Measurements from ENCODE around the gene KLHDC9.
"Not testable (repeated sequence)": the region's sequence is repeated elsewhere in the genome, so short reads cannot be mapped to it uniquely, and the experiment has no call there.

Gene KLHDC9, protein sequence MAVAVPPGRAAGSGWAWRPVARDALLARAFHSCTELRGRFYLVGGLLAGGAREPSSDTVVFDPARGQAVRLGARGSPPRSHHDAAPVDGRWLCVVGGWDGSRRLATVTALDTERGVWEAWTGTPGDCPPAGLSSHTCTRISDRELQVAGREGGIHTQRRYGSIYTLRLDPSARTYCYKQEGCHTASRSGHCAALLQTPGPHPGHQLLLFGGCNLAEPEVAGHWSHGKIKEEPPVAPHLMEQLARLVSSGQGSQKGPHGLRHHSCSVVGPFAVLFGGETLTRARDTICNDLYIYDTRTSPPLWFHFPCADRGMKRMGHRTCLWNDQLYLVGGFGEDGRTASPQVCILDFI
- 0 to 0.99 (median 0.10) reads per million in 17 experiments for total RNA-seq

DNA sequence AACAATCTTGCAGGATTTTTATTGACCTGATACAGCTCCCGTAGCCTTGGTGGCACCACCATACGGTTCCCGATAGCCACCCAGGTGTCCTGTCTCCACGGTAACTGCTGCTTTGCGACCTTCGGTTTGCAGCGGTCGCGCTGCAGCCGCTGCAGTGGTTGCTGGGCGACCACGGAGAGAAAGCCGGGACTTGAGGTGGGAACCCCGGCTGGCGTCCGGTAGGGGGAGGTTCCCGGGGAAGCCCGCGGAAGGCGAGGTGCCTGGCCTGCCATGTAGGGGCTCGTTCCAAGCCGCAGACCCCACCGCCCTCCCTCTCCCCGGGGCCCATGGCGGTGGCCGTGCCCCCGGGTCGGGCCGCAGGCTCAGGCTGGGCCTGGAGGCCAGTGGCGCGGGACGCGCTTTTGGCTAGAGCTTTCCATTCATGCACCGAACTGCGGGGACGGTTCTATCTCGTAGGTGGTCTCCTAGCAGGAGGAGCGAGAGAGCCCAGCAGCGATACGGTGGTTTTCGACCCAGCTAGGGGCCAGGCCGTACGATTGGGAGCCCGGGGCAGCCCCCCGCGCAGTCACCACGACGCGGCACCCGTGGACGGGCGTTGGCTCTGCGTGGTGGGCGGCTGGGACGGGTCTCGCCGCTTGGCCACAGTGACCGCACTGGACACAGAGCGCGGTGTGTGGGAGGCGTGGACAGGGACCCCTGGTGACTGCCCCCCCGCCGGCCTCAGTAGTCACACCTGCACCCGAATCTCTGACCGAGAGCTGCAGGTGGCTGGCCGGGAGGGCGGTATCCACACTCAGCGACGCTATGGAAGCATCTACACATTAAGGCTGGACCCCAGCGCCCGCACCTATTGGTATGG lies at the start of gene KLHDC9:
TSS of gene KLHDC9 (plus strand) at position 152 of the 859 bp plus-strand sequence. CDS start at position 327, 175 bp downstream.
- DNase-seq = peak in 1 of 4 experiments; percentile 44

DNA sequence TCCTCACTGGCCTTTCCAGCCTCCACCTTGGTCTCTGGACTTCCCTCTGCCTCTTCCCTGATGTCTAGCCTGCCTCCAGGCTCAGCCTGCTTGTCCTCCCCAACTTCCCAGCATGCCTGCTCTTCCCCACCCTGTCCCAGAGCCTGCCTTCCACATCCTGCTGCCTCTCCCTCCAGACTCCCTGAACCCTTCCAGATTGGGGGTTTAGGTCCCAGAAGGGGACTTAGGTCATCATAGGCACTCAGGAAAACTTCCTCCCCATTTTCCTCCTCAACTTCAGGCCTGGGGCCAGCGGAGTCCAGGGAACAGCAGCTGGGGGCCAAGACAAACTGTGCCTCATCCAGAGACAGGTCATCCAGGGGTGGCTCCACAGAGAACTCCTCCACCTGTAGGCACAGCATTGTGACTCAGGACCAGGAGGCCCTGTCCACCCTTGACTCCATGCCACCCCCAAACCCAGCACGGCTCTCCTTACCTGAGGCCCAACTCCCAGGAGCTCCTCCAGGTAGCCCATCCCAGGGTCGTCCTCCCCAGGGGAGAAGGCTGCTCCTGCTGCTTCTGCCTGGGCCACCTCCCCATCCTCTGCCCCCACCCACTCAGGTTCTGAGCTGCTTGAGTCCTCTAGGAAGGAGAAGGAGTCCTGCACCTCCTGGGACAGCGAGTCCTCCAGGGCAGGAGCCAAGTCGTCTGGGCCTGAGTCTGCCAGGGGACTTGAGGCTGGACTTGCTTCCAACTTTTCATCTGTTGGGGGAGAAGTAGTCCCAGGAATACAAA lies 49.0 kb upstream of the KLHDC9 start:
- no peak for DNase-seq

DNA sequence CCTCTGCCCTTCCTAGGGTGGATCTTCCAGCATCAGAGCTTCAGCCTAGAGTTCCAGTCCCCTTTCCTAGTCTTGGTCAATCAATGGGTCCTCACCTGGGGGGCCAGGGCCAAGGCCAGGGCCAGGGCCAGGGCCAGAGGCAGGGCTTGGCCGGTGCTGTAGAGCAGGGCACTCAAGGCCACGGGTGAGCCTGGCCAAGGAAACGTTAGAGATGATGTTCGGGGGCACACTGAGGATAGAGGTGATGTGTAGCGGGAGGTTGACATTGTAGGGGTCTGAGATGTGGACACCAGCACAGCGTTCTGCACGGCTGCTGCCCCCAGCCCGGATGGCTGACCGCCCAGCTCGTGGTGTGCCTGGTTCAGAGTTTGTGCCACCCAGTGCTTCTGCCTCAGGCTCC lies 46.9 kb upstream of the KLHDC9 start:
- no peak for DNase-seq

DNA sequence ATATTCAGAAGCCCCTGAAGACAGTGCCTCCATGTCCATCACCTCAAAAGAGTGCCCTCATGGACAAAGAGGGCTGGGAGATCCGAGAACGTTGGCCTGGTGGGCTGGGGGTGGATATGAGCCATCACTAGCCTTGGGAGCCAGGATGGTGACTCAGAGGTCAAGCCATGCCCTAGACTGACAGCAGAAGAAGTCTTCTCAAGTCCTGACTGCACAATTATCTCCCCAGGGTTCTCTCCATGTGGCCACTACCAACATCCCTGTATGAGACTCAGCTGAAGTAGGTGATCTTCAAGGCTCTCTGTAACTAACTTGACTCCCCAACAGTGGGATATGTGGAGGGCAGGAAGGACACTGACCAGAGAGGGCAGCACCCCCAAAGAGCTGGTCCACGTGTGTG lies 45.3 kb upstream of the KLHDC9 start:
- peak in 1 of 4 experiments; percentile 25 for DNase-seq

DNA sequence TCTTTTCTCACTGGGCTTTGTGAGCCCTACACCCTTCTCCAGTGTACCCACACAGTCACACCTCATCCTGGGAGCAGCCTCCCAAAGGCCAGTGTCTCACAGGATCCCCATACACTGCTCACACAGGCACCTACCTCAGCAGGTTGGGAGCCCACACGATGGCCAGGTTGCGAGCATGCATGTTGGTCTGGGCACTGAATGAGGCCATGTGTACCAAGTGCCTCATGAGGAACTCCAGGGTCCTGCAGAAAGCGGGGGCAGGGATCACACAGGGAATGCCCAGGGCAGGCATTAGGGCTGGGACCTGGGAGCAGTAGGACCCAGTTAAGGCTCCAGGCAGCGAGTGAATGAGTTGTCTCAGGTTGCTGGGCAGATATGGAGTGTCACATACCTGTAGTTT lies 43.9 kb upstream of the KLHDC9 start:
- no peak for DNase-seq

DNA sequence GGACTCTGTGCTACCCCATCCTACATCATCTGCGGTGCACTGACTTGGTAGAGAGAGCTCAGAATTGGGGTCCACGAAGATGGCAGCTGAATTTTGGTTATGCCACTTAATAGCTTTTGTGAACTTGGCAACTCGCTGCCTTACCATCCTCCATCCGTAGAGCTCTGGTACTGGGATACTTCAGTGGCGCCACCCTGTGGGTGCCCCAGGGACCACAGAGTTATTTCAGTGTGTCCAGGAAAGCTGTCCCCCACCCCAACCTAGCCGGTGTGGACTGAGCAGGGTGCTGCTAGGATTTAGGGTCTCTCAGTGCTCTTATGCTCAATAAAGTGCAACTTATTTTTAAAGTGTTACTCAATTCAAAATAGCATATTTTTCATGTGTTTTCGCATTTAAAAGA lies 43.4 kb upstream of the KLHDC9 start:
- DNase-seq = peak in 1 of 4 experiments; percentile 24

DNA sequence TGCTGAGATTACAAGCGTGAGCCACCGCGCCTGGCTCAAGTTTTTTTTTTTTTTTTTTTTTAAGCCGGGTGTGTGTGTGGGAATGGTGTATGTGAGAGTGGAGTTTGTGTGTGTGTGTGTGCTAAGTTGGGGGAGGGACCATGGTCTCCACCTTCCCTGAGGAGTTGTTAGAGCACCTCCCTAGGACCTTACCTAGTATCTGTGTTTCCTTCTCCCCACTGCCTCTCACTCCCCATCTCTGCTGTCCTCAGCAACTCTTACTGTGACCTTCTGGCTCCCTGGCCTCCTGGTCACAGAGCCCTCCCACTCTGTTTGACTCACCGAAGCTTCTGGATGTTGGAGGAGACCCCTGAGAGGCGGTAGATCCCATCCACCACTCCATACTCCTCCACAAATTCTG lies 38.9 kb upstream of the KLHDC9 start:
- DNase-seq = no peak

DNA sequence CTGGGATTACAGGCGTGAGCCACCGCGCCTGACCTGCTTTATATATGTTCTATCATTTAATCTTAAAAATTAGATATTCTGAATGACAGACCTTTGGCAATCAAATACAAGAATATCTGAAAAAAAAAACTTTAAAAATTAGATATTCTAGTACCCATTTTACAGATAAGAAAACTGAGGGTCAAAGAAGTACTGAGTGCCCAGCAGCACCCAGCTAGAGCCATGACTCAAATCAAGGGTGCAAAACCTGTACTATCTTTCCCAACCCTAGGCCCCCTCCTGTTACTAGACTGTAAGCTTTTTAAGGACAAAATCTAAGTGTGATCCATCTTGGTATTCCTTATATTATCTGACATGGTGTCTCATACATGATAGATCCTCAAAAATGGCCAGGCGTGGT lies 36.7 kb upstream of the KLHDC9 start:
- DNase-seq = no peak

DNA sequence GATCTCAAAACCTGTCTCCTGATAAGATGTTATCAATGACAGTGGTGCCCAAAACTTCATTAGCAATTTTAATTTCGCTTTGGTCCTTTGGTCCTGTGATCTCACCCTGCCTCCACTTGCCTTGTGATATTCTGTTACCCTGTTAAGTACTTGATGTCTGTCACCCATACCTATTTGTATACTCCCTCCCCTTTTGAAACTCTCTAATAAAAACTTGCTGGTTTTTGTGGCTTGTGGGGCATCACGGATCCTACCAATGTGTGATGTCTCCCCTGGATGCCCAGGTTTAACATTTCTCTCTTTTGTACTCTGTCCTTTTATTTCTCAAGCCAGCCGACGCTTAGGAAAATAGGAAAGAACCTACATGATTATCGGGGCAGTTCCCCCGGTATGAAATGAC lies 34.2 kb upstream of the KLHDC9 start:
- not testable (repeated sequence) for DNase-seq

DNA sequence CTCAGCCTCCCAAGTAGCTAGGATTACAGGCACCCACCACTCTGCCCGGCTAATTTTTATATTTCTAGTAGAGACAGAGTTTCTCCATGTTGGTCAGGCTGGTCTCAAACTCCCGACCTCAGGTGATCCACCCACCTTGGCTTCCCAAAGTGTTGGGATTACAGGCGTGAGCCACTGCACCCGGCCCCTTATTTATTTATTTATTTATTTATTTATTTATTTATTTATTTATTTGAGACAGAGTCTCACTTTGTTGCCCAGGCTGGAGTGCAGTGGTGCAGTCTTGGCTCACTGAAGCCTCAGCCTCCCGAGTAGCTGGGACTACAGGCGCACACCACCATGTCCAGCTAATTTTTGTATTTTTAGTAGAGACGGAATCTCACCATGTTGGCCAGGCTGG lies 32.5 kb upstream of the KLHDC9 start:
- not testable (repeated sequence) for DNase-seq

DNA sequence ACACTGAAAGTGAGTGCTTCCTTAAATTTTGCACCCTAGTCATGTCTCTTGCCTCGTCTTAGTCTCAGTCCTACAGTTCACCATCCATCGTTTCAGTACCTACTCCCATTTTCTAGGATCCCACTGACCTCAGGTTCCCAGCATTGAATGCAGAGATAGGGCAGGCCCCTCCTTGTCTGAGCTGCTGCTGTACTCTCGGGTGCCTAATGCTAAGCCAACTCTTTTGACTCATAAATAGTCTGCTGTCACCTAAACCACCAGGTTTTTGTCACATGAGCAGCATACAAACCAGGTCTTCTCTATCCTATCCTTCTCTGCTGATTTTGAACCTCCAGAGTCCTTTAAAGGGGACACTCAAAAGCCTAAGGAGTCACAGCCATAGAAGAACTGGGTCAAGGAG lies 31.5 kb upstream of the KLHDC9 start:
- no peak for DNase-seq

DNA sequence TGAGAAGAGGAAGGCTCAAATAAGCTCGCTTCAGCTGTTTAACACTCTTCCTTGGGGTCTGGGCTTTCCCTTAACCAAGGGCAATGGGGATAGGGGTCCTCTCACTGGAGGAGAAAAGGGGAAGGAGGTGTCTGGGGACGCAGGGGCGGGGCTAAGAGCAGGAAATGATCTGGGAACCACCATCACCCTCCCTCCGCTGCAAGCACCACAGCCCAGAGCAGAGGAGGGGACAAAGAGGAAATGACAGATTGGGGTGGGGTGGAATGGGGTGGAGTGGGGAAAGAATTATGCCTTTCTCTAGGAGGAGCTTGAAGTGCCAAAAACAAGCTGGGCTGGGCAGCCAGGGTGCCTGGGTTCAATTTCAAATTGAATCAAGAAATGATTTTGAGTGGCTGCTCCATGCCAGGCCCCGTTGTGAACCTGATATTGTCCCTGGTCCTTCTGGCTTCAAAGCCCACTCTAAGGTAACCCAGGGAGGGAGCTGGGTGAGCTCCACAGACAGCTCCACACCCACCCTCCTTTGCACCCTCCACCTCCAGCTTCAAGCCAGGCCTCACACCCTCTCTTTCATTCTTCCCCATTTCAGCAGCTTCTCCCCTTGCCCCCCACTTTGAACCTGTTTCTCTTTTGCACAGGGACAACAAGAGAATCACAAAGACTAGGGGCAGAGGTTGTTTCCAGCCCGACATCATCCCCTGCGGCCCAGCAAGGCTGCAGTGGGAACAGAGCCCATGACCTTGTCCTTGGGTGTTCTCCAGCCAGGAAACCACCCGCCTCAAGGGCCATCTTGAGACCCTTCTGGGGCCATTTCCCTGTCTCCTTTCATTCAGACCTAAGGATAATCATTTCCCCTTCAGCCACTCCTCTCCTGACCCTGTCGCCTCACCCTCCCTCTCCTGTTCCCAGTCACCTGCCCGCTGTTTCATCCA lies 29.6 kb upstream of the KLHDC9 start:
- peak; percentile 90 to 95 (median 94) for DNase-seq

DNA sequence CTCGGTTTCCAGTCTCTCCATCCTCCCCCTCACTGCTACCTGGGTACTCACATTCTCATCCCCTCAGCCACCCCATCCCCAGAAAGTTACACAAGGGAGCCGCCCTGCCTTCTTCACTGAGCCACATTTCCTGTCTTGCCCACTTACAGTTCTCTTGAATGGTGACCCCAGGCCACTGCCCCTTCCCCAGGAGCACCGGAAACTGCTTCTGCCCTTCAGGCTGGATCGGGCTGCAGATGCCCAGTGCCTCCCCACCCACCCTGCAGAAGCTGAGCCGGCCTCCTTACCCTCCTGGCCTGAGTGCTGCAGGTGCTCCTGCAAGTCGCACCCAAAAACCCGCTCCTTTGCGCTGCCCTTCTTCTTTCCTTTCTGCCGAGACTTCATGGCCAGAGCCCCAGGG lies 28.9 kb upstream of the KLHDC9 start:
- no peak for DNase-seq

DNA sequence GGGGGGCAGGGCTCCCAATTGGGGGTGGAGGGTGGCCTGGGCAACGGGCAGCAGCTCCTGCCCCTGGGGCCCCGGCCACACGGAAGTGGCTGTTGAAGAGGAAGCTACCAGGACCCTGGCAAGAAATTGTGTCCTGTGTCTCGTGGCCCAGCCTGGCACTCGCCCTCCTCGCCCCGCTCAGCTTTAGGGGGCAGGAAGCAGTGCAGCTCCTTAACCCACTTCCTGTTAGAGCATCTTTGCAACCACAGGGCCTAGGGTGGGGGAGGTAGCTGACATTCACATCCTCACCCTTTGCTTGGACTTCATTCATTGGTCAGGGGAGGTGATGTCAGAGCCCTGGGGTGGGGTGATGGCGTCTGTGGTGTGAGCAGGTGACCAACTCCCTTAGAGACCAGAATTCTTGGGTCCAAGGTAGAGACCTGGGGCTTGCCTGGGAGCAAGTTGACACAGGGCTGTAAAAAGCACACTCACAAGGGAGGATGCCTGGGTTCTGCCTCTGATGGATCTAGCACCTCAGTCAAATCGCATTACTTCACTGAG lies 28.4 kb upstream of the KLHDC9 start, which contains the start of gene ARHGAP30:
TSS of gene ARHGAP30 (minus strand) at position 161 of the 540 bp plus-strand sequence. CDS start 267 bp downstream, outside the sequence.
- peak; percentile 93 to 97 (median 96) for DNase-seq

DNA sequence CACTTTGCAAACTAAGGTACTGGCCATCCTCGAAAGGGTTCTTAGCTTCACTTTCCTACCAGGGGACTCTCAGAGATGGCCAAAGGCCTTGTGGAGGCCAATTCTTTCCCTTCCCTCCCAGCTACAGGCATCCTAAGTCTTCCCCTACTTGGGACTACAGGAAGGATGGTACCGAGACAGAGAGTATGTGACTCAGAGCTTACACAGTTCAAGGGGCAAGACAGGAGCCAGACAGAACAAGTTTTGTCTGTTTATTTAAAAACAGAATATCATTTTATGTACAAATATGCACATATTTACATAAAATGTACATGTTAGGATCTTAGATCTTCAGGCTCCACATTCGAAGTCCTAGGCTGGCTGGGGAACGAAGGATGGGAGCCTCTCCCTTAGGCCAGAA lies 27.4 kb upstream of the KLHDC9 start:
- no peak for DNase-seq

DNA sequence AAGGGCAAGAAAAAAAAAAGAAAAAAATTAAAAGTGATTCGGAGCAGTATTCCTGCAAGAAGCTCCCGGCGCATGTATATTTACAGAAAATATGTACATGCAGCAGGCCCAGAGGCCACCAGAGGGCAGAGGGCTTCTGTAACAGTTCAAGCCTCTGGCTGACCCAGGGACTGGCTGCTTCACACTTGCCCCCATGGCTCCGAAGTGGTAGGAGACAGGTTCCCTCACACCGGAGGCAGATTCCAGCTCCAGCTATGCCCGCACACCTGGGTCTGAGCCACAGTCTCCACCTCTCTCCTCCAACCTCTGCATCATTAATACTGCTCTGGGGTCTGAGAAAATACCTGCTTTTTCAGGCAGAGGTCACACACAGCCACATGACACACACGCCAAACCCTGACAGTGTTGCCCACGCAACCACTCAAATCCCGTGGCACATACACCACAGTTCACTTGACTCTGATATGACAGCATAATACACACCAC lies 26.2 kb upstream of the KLHDC9 start:
- peak; percentile 83 to 90 (median 86) for DNase-seq

DNA sequence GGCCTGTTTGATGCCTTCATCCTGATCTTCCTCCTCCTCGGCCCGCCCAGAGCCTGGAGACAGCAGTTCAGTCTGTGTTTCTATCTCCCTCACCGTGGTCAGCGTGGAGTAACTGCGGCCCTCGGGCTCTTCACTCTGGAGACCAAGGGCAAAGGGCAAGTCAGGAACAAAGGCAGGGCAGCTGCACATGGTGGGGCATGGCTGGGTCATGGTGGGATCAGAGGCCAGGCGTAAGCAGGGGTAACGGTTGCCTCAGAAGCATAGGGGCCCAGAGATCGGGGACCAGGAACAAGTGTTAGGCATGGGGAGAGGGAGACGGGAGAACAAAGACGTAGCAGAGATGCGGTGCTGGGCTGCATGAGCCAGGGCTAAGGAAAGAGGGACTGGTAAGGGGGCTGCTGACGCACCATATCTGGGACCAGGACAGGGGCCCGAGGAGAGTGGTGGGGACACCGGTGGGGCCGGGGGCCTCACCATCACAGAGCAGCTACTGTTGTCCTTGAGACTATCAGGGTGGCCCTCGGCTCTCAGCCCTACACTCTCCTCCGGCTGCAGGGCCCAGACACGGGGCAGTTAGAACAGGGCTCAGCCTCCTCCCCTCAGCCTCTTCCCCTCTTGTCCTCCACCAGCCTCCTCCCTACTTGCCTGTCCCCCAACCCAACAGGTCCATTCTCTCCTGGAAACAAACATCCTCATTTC lies 25.3 kb upstream of the KLHDC9 start:
- no peak for DNase-seq

DNA sequence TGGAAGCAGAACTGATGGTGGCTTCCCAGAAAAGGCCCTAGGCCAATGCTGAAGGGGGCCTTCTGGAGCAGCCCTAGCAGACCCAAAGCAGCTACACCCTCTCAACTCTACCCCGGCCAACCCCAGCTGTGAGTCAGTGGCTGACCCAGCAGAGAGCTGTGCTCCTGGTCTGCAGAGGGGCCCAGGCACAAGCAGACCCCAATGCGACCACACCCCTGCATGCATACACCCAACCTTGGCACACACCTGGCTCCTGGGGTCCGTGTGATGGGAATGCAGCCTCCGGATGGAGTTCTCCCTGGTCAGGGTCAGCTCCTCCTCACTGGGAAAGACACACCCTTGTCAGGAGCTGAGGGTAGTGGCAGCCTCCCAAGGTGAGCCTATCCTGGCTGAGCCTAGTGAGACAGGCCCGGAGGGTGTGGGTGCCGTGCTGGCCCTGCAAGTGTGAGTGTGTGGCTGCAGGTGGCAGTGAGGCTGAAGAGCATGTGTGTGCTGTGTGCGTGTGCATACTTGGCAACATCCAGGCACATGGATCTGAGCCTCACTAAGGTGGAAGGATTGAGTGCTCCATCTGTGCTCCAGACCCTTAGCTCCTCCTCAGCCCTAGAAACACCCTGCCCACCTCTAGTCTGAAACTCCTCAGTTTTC lies 24.6 kb upstream of the KLHDC9 start:
- DNase-seq = no peak

DNA sequence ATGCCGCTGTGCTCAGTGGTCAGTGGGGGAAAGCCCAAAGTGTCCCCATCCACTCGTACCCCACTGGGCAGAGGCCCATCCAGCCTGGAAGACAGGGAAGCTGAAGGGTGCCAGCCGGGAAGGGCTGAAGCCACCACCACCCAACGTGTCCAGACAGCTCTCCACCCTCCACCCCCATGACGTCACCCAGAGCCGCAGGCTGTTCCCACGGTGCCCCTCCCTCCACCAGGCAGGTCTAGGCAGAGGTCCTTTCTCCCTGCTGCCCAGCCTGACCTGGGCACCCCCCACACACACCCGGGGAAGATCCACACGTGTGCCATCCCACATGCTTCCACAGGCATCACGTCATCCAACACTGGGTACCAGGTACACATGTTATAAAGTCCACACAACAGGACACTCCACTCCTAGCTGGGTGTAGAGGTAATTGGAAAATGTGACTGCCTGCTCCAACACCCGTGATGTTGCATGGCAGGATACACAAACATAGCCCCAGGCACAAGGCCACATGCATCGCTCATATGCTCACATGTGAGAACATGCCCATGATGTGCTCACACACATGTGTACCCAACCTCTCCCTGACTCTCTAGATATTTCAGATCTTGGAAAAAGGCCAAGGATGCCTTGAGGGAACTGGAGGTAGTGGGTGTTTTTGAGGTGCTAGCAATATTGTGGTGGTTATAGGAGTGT lies 23.3 kb upstream of the KLHDC9 start:
- no peak for DNase-seq
